22Rv1 (cell line): ENCODE results near the gene TEX52.

Experiments
- ZFX ChIP-seq: fragments of 450-650 bp; IDR thresholded peaks from 2 replicates; pipeline ENCODE4 v1.6.1; 2017; ENCODE audit warnings: antibody characterized with exemption, borderline replicate concordance
- TF ChIP-seq, protein P1 (sequence below): fragments of 450-650 bp; IDR thresholded peaks from 2 replicates; pipeline ENCODE4 v1.5.1; 2017; ENCODE audit warnings: mild to moderate bottlenecking

DNA sequence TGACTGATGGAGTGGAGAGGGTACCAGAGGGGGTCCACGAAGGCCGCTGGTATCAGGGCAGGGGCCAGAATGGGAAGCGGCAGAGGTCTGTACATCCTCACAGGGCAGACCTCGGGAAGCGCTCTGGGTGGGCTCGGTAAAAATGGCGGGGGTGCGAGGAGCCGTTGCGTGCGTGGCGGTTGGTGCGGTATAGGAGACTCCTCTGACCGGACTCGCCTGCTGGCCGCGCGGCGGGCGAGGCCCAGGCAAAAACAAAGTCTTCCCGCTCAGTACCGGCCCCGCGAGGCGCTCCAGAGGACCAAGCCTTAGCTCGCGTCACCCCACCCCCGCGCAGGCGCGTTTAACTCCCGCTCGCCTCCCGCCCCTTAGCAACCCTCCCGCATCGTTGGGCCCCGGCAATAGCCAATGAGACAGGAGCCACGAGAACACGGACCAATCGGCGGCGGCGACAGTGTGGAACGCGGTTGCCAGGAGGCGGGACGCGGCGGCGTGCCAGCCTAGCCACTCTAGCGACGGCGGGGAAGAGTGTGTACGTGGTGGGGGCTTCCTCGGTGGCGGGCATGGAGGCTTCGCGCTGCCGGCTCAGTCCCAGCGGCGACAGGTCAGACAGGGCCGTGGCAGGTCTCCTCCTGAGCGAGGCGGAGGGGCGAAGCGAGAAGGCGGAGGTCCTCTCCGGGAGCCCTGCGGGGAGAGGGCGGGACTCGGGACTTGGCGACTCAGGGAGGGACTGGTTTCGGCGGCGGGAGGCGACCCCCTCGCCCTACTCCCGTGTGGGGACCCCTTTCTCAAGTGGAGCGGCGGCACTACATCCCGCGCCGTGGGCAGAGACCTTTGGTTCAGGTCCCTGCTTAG, 33.8 kb upstream of the TEX52 start, which contains the start of gene TULP3:
- TF ChIP-seq, protein P1, sequence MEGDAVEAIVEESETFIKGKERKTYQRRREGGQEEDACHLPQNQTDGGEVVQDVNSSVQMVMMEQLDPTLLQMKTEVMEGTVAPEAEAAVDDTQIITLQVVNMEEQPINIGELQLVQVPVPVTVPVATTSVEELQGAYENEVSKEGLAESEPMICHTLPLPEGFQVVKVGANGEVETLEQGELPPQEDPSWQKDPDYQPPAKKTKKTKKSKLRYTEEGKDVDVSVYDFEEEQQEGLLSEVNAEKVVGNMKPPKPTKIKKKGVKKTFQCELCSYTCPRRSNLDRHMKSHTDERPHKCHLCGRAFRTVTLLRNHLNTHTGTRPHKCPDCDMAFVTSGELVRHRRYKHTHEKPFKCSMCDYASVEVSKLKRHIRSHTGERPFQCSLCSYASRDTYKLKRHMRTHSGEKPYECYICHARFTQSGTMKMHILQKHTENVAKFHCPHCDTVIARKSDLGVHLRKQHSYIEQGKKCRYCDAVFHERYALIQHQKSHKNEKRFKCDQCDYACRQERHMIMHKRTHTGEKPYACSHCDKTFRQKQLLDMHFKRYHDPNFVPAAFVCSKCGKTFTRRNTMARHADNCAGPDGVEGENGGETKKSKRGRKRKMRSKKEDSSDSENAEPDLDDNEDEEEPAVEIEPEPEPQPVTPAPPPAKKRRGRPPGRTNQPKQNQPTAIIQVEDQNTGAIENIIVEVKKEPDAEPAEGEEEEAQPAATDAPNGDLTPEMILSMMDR: 0 out of 2 replicates have a peak, but pooled peaks have one; percentile 13
- TF ChIP-seq ZFX: no peak
